Endodermal cell (in vitro differentiated cells): ENCODE data around the gene CHRDL2. TPM values are rescaled to one million over a fixed set of nuclear protein-coding genes. Genes with fewer than 3 reads are reported as not detected.
A peak's percentile ranks its signal among the peaks of the same experiment; 100 is the strongest.

ENCODE experiments used
- DNase-seq: peaks from one replicate; pipeline ENCODE4 v3.0.0-alpha.2; 2017
- H3K27ac ChIP-seq: 2 replicates; pipeline ENCODE4 v1.5.1; 2013; ENCODE audit warnings: mild to moderate bottlenecking, low read depth, low read length, moderate library complexity
- H3K27me3 ChIP-seq: 2 replicates; pipeline ENCODE4 v1.6.1; 2013; ENCODE audit warnings: mild to moderate bottlenecking, low read length, moderate library complexity; ENCODE audit not compliant: insufficient read depth, control insufficient read depth, poor library complexity, severe bottlenecking
- H3K36me3 ChIP-seq: 2 replicates; pipeline ENCODE4 v1.7.0; 2013; ENCODE audit warnings: mild to moderate bottlenecking, low read length, moderate library complexity; ENCODE audit not compliant: control insufficient read depth, insufficient read depth
- H3K4me1 ChIP-seq: one replicate; pipeline ENCODE4 v1.7.0; 2013; ENCODE audit warnings: low read length; ENCODE audit not compliant: control insufficient read depth, insufficient read depth
- H3K4me3 ChIP-seq: 2 replicates; pipeline ENCODE4 v1.5.1; 2013; ENCODE audit warnings: mild to moderate bottlenecking, low read length, moderate library complexity
- H3K9ac ChIP-seq: 2 replicates; pipeline ENCODE4 v1.6.1; 2013; ENCODE audit warnings: mild to moderate bottlenecking, low read length, moderate library complexity; ENCODE audit not compliant: poor library complexity, severe bottlenecking; ENCODE audit errors: extremely low read depth
- H3K9me3 ChIP-seq: 2 replicates; pipeline ENCODE4 v1.6.1; 2013; ENCODE audit warnings: mild to moderate bottlenecking, low read length, moderate library complexity; ENCODE audit not compliant: control insufficient read depth
- H3K27ac Mint-ChIP-seq: 2 replicates; pipeline ENCODE4 v1.8.0; 2020; ENCODE audit warnings: mixed read lengths
- H3K27me3 Mint-ChIP-seq: 2 replicates; pipeline ENCODE4 v1.8.0; 2021; ENCODE audit warnings: mild to moderate bottlenecking, mixed read lengths; ENCODE audit not compliant: insufficient read depth
- H3K36me3 Mint-ChIP-seq: 2 replicates; pipeline ENCODE4 v1.8.0; 2020; ENCODE audit warnings: low read depth, mixed read lengths
- H3K4me1 Mint-ChIP-seq: 2 replicates; pipeline ENCODE4 v1.8.0; 2020; ENCODE audit warnings: mixed read lengths
- H3K4me3 Mint-ChIP-seq: 2 replicates; pipeline ENCODE4 v1.8.0; 2020; ENCODE audit warnings: mild to moderate bottlenecking, moderate library complexity, mixed read lengths
- H3K9me3 Mint-ChIP-seq: 2 replicates; pipeline ENCODE4 v1.8.0; 2020; ENCODE audit warnings: mild to moderate bottlenecking, mixed read lengths
- CTCF ChIP-seq: fragments of 200-600 bp; sonication (generic); conservative IDR thresholded peaks from 2 replicates; pipeline ENCODE4 v1.5.0; 2021; ENCODE audit warnings: antibody characterized with exemption, mild to moderate bottlenecking
- WGBS, 2 experiments: methylation state at CpG; one replicate each; pipeline versions ENCODE4 v1.1.5 to v1.1.7; 2013; ENCODE audit warnings: missing lambda C conversion rate in 2 of 2, mixed read lengths in 1 of 2; ENCODE audit not compliant: insufficient coverage in 1 of 2, insufficient read length in 1 of 2; 5-methylcytosine and 5-hydroxymethylcytosine counted together
- total RNA-seq, 2 donors: library from RNA; stranded (reverse); fragmentation: NEBNext Ultra II Directional in 1 of 2; extraction: Animal tissue kit (Norgen Biotek cat#: 25700) in 1 of 2; gene quantifications; 2 replicates in 1 of 2; 3 replicates in 1 of 2; pipeline ENCODE4 v1.2.1, GENCODE V29; 2021

The CHRDL2 gene
- total RNA-seq, 2 donors from 2014 or later: 0.44 to 1.2 TPM

DNA sequence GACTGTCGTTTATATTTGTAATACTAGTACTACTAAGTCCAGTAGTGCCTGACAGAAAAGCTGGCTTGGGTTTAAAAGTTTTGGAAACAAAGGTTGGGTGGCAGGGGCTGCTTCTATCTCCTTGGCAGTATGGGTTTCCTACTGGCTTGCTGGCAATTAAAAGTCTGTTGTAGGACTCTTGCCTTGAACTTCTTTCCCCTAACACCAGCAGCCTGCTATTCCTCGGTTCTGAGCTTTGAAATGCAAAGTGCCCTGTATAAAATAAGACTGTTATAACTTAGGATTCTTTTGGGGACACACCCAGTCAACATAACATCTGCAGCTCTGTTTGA lies 18.7 kb upstream of the CHRDL2 start:
- 51 to 54% methylated on average over 2 of the region's 2 CpGs for WGBS, 2 experiments
- peaks cover 9% of the 10 kb centered on the region for H3K36me3 Mint-ChIP-seq
- no peak for TF ChIP-seq CTCF
- H3K4me3 Mint-ChIP-seq: peak overlapping the region; percentile 79
- Histone ChIP-seq H3K9ac (peak overlapping the region; percentile 79), H3K27me3 (no peaks in the 10 kb centered on the region), H3K4me1 (peaks cover 12% of the 10 kb centered on the region), H3K36me3 (no peaks in the 10 kb centered on the region), H3K9me3 (no peaks in the 10 kb centered on the region), H3K4me3 (peak overlapping the region; percentile 94), H3K27ac (no peak overlapping the region)
- peaks cover 1% of the 10 kb centered on the region for H3K9me3 Mint-ChIP-seq
- H3K27me3 Mint-ChIP-seq: no peaks in the 10 kb centered on the region
- H3K4me1 Mint-ChIP-seq: peaks cover 43% of the 10 kb centered on the region
- H3K27ac Mint-ChIP-seq: no peak overlapping the region
- DNase-seq: no peak

GRCh38 chr11:74749127-74749964 lies 18.1 kb upstream of the CHRDL2 start:
- Histone ChIP-seq H3K4me1 (peaks cover 7% of the 10 kb centered on the region), H3K27ac (peak overlapping the region; percentile 68), H3K9me3 (no peaks in the 10 kb centered on the region), H3K4me3 (peak overlapping the region; percentile 94), H3K36me3 (no peaks in the 10 kb centered on the region), H3K27me3 (no peaks in the 10 kb centered on the region), H3K9ac (peak overlapping the region; percentile 79)
- peak overlapping the region; percentile 77 for H3K27ac Mint-ChIP-seq
- no peaks in the 10 kb centered on the region for H3K27me3 Mint-ChIP-seq
- peaks cover 1% of the 10 kb centered on the region for H3K9me3 Mint-ChIP-seq
- H3K36me3 Mint-ChIP-seq: peaks cover 9% of the 10 kb centered on the region
- peaks cover 37% of the 10 kb centered on the region for H3K4me1 Mint-ChIP-seq
- H3K4me3 Mint-ChIP-seq: peak overlapping the region; percentile 79
- no peak for TF ChIP-seq CTCF
- 1 to 15% methylated on average over 6 to 63 of the region's 63 CpGs for WGBS, 2 experiments
- DNase-seq: peak; percentile 83

- no peak for TF ChIP-seq CTCF
- Histone ChIP-seq H3K4me3 (peak within 1 kb of the TSS; percentile 94), H3K9me3 (no peaks in the 10 kb centered on the region), H3K27me3 (no peaks in the 10 kb centered on the region), H3K4me1 (peaks cover 7% of the 10 kb centered on the region), H3K9ac (peak within 1 kb of the TSS; percentile 79), H3K27ac (peak within 1 kb of the TSS; percentile 68), H3K36me3 (no peaks in the 10 kb centered on the region)
- no peaks in the 10 kb centered on the region for H3K27me3 Mint-ChIP-seq
- H3K27ac Mint-ChIP-seq: peak within 1 kb of the TSS; percentile 77
- H3K36me3 Mint-ChIP-seq: peaks cover 9% of the 10 kb centered on the region
- H3K4me3 Mint-ChIP-seq: peak within 1 kb of the TSS; percentile 79
- peaks cover 1% of the 10 kb centered on the region for H3K9me3 Mint-ChIP-seq
- peak; percentile 97 for DNase-seq
- WGBS, 2 experiments: 2 to 6% methylated on average over 14 to 46 of the region's 47 CpGs
- H3K4me1 Mint-ChIP-seq: peaks cover 30% of the 10 kb centered on the region
Observed at GRCh38 chr11:74748211-74749126, 17.2 kb upstream of the CHRDL2 start, which contains the start of gene RNF169. TSS of gene RNF169 (plus strand) at chr11:74748849. CDS start at chr11:74748881, 32 bp downstream.
